Endothelial cell of umbilical vein (primary cell): Measurements from ENCODE around the gene NCF4.

Experiments
- EZH2 ChIP-seq: IDR thresholded peaks from 2 replicates; pipeline ENCODE4 v1.6.1; 2012; ENCODE audit warnings: borderline replicate concordance, low read depth, mild to moderate bottlenecking, moderate library complexity, low read length, inconsistent platforms; ENCODE audit not compliant: severe bottlenecking
- FOS ChIP-seq: IDR thresholded peaks from 2 replicates; pipeline ENCODE4 v1.6.1; 2011; ENCODE audit warnings: mild to moderate bottlenecking, low read length, moderate library complexity, borderline replicate concordance; ENCODE audit not compliant: insufficient read depth
- POLR2A ChIP-seq: IDR thresholded peaks from 2 replicates; pipeline ENCODE4 v1.6.1; 2012; ENCODE audit warnings: low read depth, mild to moderate bottlenecking, control low read depth, low read length
- POLR2AphosphoS5 ChIP-seq: IDR thresholded peaks from 2 replicates; pipeline ENCODE4 v1.6.1; 2012; ENCODE audit warnings: low read depth, mild to moderate bottlenecking, control low read depth, low read length, moderate library complexity; ENCODE audit not compliant: insufficient read depth
- TF ChIP-seq, protein P1 (sequence below), 2 donors: IDR thresholded peaks; 1 replicate in 1 of 2; 2 replicates in 1 of 2; pipeline ENCODE4 v1.5.1; 2011; ENCODE audit warnings: low read length in 2 of 2, mild to moderate bottlenecking in 2 of 2, moderate library complexity in 2 of 2, control low read depth in 1 of 2, inconsistent platforms in 1 of 2, low read depth in 1 of 2; ENCODE audit not compliant: insufficient read depth in 1 of 2; ENCODE audit errors: extremely low read depth in 1 of 2
- TF ChIP-seq, protein P2 (sequence below): IDR thresholded peaks from 2 replicates; pipeline ENCODE4 v1.6.1; 2011; ENCODE audit not compliant: insufficient read depth, insufficient read length

DNA sequence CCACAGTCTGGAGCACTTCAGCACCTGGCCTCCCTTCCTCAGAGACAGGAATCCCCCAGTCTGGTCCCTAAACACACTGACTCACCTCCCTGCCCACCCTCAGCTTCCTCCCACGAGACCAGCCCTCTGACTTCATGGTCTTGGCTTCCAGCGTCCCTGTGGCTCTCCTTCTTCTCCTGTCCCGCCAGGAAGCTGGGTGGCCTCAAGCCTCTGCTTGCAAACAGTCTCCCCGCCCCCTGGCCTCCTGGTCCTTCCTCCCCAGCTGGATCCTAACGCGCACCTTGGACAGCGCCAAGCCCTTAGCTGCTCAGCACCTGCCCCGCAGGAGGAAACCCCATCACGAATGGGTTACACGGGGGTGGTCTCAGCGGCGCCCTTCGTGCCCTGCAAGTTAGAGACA is 4.5 kb downstream of the NCF4 start:
- TF ChIP-seq POLR2AphosphoS5 (no peak), POLR2A (no peak), EZH2 (no peak), FOS (no peak)
- TF ChIP-seq, protein P1, sequence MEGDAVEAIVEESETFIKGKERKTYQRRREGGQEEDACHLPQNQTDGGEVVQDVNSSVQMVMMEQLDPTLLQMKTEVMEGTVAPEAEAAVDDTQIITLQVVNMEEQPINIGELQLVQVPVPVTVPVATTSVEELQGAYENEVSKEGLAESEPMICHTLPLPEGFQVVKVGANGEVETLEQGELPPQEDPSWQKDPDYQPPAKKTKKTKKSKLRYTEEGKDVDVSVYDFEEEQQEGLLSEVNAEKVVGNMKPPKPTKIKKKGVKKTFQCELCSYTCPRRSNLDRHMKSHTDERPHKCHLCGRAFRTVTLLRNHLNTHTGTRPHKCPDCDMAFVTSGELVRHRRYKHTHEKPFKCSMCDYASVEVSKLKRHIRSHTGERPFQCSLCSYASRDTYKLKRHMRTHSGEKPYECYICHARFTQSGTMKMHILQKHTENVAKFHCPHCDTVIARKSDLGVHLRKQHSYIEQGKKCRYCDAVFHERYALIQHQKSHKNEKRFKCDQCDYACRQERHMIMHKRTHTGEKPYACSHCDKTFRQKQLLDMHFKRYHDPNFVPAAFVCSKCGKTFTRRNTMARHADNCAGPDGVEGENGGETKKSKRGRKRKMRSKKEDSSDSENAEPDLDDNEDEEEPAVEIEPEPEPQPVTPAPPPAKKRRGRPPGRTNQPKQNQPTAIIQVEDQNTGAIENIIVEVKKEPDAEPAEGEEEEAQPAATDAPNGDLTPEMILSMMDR (IDR thresholded peaks at IDR 0.05; ENCODE audit: extremely low read depth in 1 of 2, insufficient read depth in 1 of 2, low read depth in 1 of 2, low read length in 2 of 2): no peak
- TF ChIP-seq, protein P2, sequence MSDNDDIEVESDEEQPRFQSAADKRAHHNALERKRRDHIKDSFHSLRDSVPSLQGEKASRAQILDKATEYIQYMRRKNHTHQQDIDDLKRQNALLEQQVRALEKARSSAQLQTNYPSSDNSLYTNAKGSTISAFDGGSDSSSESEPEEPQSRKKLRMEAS: no peak
